Prostate gland (tissue), 2 donors: ENCODE results near the gene SETBP1.

ENCODE experiments used
- CTCF ChIP-seq, 4 experiments: fragments of 200-600 bp in 2 of 4; fragments of 450-650 bp in 2 of 4; sonication (generic) in 2 of 4; IDR thresholded peaks; 1 replicate in 3 of 4; 2 replicates in 1 of 4; pipeline ENCODE4 v1.5.1; 2016 to 2019; ENCODE audit warnings: antibody characterized with exemption in 4 of 4, mild to moderate bottlenecking in 2 of 4, moderate library complexity in 2 of 4
- POLR2A ChIP-seq: fragments of 450-650 bp; IDR thresholded peaks from one replicate; pipeline ENCODE4 v1.6.1; 2016; ENCODE audit warnings: antibody characterized with exemption, mild to moderate bottlenecking

GRCh38 chr18:44771572-44771955, 90.9 kb downstream of the SETBP1 start:
- TF ChIP-seq CTCF (IDR thresholded peaks at IDR 0.05) (no peak), POLR2A (no peak)
